GM12872 (cell line): ENCODE data around the gene C4orf51.

Experiments used
- CTCF ChIP-seq: IDR thresholded peaks from 3 replicates; pipeline ENCODE4 v1.5.1; 2011; ENCODE audit warnings: low read depth, mild to moderate bottlenecking, low read length, moderate library complexity; ENCODE audit not compliant: insufficient read depth

Gene C4orf51

GRCh38 chr4:145772347-145772746 is 92.4 kb downstream of the C4orf51 start:
- no peak for TF ChIP-seq CTCF

- TF ChIP-seq CTCF, result no peak
These were observed 93.8 kb downstream of the C4orf51 start for GRCh38 chr4:145773581-145774234.

- TF ChIP-seq CTCF, result no peak
These were observed 94.5 kb downstream of the C4orf51 start for GRCh38 chr4:145774473-145774872.

- TF ChIP-seq CTCF, result no peak
These were observed 95.5 kb downstream of the C4orf51 start for GRCh38 chr4:145775406-145775805.

- no peak for TF ChIP-seq CTCF
These were observed 96.3 kb downstream of the C4orf51 start for GRCh38 chr4:145776208-145776607.

- no peak for TF ChIP-seq CTCF
These were observed 99.4 kb downstream of the C4orf51 start for GRCh38 chr4:145779319-145779801.

GRCh38 chr4:145781351-145781750 is 101.4 kb downstream of the C4orf51 start:
- no peak for TF ChIP-seq CTCF
